ENCODE measurements around the gene DIS3L2. TPM values are rescaled to one million over a fixed set of nuclear protein-coding genes. Genes with fewer than 3 reads are reported as not detected.

Gene DIS3L2
- total and polyA plus RNA-seq, 8 donors, result 25.2 to 43.4 (median 36.3) TPM

DNA sequence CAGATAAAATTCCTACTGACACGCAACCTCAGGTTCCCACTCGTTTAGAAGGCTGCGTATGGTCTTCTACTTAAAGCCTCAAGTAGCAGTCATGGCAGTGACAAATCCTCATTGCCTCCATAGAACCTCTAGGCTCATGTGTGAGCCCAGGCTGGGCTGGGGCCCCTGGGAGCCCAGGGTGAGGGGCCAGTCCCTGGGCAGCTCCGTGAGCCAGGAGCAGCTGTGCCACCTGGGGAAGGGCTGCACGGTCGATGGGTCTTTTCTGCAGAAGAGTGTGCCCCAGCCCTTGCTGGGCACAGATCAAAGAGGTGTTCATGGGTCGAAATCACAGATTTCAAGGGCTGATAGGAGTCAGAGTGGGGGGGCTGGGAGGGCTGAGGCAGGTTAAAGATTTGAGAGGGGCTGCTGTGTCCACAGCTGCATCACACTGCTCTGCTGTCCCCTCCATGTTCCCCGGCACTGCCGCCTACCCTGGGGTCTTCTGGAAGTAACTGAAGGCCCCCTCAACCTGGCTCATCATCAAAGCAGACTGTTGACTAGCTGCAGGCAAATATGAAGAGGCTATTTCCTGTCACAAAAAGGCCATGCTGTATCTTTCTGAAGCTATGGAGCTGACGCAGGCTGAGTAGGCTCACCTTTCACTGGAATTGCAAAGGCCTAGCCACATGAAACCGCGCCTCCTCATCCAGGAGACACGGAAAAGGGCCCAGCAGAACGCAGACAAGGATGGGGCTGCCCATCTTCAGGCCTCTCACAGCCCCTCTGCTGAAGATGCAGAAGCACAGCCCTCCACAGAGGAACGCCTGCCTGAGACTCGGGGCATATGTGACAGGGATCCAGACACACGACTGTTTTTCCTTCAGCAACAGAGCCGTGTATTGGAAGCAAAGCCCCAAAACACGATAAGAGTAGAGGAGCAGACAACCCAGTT is 381.4 kb downstream of the DIS3L2 start:
- intact Hi-C loops (cut with DNase I), result no loop called here

DNA sequence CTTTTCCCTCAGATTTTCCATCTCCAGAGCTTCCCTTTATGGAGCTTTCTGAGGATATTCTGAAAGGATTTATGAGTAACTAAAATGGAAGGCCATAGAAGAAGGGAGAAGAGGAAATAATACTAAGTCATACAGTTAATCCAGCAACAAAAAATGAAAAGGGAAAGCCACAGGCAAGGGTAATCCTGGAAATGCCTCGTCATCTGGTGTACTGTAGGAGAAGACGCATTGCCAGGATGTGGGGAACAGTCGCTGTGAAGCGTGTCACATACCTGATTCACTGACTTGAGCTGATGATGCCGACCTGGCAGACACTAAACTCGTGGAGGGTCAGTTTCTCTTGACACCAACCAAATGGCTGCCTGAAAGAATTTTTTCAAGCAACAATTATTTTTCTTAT is 382.3 kb downstream of the DIS3L2 start:
- ATAC-seq (no peak), DNase-seq (peak in 1 of 4 donors; percentile 11)
- no peak overlapping the region for H3K27ac ChIP-seq
- TF ChIP-seq, protein P1, sequence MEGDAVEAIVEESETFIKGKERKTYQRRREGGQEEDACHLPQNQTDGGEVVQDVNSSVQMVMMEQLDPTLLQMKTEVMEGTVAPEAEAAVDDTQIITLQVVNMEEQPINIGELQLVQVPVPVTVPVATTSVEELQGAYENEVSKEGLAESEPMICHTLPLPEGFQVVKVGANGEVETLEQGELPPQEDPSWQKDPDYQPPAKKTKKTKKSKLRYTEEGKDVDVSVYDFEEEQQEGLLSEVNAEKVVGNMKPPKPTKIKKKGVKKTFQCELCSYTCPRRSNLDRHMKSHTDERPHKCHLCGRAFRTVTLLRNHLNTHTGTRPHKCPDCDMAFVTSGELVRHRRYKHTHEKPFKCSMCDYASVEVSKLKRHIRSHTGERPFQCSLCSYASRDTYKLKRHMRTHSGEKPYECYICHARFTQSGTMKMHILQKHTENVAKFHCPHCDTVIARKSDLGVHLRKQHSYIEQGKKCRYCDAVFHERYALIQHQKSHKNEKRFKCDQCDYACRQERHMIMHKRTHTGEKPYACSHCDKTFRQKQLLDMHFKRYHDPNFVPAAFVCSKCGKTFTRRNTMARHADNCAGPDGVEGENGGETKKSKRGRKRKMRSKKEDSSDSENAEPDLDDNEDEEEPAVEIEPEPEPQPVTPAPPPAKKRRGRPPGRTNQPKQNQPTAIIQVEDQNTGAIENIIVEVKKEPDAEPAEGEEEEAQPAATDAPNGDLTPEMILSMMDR (IDR thresholded peaks at IDR 0.05), result no peak
- H3K4me3 ChIP-seq, result no peak overlapping the region
- intact Hi-C loops (cut with DNase I), result no loop called here
- H3K4me1 ChIP-seq, result no peaks in the 10 kb centered on the region
- no peaks in the 10 kb centered on the region for H3K9me3 ChIP-seq
- peaks cover 0 to 12% of the 10 kb centered on the region in 2 donors for H3K27me3 ChIP-seq
- H3K36me3 ChIP-seq, result no peaks in the 10 kb centered on the region

More for the DNA sequence above, 381.4 kb downstream of the DIS3L2 start:
- H3K27ac ChIP-seq, result no peak overlapping the region
- no peak overlapping the region for H3K4me3 ChIP-seq
- ATAC-seq, result no peak
- no peaks in the 10 kb centered on the region for H3K9me3 ChIP-seq
- DNase-seq, result peak in 1 of 4 donors; percentile 15
- TF ChIP-seq, protein P1 (IDR thresholded peaks at IDR 0.05), result no peak
- no peaks in the 10 kb centered on the region for H3K36me3 ChIP-seq
- H3K4me1 ChIP-seq, result no peaks in the 10 kb centered on the region
- H3K27me3 ChIP-seq, result peaks cover 0 to 3% of the 10 kb centered on the region in 2 donors

DNA sequence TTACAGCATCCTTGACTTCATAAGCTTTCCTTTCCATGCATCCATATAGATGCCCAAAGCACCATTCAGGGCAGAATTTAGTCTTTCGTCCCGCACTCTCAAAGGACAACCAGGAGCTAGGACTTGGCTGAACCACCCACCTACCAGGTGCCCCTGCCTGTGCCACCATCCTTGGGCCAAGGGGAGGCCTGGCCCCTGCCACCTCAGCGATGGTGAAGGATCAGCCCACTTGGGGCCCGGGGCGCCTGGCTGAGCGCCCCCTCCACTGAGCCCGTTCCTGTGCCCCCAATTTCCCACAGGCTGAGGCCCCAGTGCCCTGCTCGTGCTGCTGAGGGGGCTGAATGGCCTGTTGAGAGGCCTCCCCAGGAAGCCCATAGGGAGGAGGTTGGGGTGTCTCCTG is 383.7 kb downstream of the DIS3L2 start:
- no peaks in the 10 kb centered on the region for H3K36me3 ChIP-seq
- H3K9me3 ChIP-seq, result no peaks in the 10 kb centered on the region
- H3K27me3 ChIP-seq, result peaks cover 3 to 26% of the 10 kb centered on the region in 2 donors
- H3K4me3 ChIP-seq, result no peak overlapping the region
- intact Hi-C loops (cut with DNase I), result no loop called here
- TF ChIP-seq, protein P1 (IDR thresholded peaks at IDR 0.05), result no peak
- DNase-seq (no peak), ATAC-seq (no peak)
- no peak overlapping the region for H3K27ac ChIP-seq
- no peaks in the 10 kb centered on the region for H3K4me1 ChIP-seq

DNA sequence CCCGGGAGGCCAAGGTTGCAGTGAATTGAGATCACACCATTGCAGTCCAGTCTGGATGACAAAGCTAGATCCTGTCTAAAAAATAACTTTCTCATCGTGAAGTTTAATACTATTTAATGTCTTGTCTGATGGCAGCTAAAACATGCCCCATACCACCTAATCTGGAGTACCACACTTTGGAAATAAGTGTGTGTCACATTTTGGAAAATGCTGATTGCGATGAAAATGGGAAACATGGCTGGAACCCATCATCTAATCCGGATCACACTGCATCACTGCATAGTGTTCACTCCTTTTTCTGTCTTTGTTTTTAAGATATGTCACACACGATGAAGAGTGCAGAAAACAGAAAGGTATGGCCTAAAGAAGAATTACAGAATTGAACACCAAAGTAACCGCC is 385.9 kb downstream of the DIS3L2 start:
- H3K36me3 ChIP-seq, result no peaks in the 10 kb centered on the region
- TF ChIP-seq, protein P1 (IDR thresholded peaks at IDR 0.05), result no peak

DNA sequence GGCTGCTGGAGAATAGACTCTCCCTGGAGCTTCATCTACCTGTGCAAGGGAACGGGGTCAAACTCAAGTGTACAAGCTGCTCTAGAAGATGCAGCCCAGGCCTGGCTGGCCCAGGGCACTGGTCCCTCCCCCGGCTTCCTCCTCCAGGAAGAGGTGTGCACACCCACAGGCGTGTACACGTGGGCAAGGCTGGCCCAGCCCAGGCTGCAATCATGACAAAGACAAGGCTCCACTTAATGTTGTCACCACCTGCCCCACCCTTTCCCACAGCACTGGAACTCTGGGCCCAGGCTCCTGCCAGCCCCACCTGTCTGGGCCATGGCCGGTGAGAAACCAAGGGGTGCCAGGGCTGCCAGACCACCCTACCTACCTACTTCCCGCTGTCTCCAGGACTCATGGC is 387.4 kb downstream of the DIS3L2 start:
- H3K4me1 ChIP-seq, result peaks cover 0 to 3% of the 10 kb centered on the region in 2 donors
- ATAC-seq (peak; percentile 68), DNase-seq (peak in 1 of 4 donors; percentile 36)
- H3K27me3 ChIP-seq, result peaks cover 32 to 63% of the 10 kb centered on the region in 2 donors
- H3K27ac ChIP-seq, result no peak overlapping the region
- H3K9me3 ChIP-seq, result no peaks in the 10 kb centered on the region
- intact Hi-C loops (cut with DNase I), result no loop called here
- no peak overlapping the region for H3K4me3 ChIP-seq
- H3K36me3 ChIP-seq, result no peaks in the 10 kb centered on the region
- TF ChIP-seq, protein P1 (IDR thresholded peaks at IDR 0.05), result no peak

More for the DNA sequence above, 385.9 kb downstream of the DIS3L2 start:
- no peaks in the 10 kb centered on the region for H3K9me3 ChIP-seq
- ATAC-seq (no peak), DNase-seq (no peak)
- no peak overlapping the region for H3K4me3 ChIP-seq
- H3K27ac ChIP-seq, result no peak overlapping the region
- H3K27me3 ChIP-seq, result peaks cover 25 to 48% of the 10 kb centered on the region in 2 donors
- intact Hi-C loops (cut with DNase I), result no loop called here
- H3K4me1 ChIP-seq, result peaks cover 0 to 3% of the 10 kb centered on the region in 2 donors
